HG02678 (cell line): Measurements from ENCODE around the gene FXYD5.
A peak's percentile ranks its signal among the peaks of the same experiment; 100 is the strongest.
"Not testable (repeated sequence)": the region's sequence is repeated elsewhere in the genome, so short reads cannot be mapped to it uniquely, and the experiment has no call there.

Experiments
- ATAC-seq: cut with Tn5 transposase; IDR thresholded peaks from one replicate; pipeline ENCODE4 v1.9.1; 2021; ENCODE audit warnings: mild to moderate bottlenecking, moderate library complexity; ENCODE audit not compliant: unreplicated experiment

The FXYD5 gene

DNA sequence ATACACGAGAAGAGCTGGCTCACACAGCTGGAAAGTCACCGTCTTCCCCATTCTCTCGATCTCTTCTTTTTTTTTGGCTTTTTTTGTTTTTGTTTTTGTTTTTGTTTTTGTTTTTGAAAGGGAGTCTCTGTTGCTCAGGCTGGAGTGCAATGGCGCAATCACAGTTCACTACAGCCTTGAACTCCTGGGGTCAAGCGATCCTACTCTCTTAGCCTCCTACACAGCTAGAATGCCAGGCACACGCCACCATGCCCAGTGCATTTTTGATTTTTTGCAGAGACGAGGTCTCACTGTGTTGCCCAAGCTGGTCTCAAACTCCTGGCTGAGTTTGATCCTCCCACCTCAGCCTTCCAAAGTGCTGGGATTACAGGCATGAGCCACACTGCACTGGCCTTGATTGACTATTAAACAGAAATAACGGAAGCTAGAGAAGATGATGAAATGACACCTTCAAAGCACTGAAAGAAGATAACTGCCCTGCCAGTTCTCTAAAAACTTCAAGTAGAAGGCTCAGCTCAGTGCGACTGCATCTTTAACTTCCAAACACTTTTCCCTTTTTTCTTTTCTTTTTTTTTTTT lies 34.9 kb upstream of the FXYD5 start:
- no peak for ATAC-seq

DNA sequence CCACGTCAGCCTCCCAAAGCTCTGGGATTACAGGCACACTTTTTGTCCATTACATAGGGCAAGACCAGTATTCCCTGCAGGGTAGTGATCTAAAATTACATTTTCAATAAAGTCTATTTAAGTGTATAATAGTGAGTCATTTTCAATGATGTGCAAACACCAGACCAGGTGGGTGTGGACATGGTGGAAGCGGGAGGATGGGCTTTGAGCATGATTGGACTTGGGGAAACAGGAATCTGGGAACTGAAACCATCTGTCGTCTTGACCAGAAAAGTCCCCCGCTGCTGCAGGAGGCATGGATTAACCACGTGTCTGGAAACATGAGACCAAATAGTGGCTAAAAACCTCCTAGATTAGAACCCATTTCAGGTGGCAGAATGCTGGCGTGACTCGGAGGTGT lies 34.0 kb upstream of the FXYD5 start:
- no peak for ATAC-seq

DNA sequence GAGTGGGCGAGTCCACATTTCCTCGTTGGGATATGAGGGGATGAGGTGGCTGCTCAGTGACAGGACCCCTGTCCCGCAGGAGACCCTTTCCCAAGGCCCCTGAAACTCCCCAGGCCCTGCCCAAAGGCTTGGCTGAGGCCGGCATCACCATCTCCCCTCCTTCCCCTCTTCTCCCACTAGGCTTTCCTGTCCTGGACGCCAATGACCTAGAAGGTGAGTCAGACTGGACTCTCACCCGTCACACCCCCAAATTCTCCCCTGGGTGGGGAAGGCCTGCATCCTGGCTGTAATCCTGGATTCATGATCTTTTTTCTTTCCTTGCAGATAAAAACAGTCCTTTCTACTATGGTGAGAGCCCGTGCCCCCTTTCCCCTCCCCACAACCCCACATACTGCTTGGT lies 33.6 kb upstream of the FXYD5 start:
- no peak for ATAC-seq

DNA sequence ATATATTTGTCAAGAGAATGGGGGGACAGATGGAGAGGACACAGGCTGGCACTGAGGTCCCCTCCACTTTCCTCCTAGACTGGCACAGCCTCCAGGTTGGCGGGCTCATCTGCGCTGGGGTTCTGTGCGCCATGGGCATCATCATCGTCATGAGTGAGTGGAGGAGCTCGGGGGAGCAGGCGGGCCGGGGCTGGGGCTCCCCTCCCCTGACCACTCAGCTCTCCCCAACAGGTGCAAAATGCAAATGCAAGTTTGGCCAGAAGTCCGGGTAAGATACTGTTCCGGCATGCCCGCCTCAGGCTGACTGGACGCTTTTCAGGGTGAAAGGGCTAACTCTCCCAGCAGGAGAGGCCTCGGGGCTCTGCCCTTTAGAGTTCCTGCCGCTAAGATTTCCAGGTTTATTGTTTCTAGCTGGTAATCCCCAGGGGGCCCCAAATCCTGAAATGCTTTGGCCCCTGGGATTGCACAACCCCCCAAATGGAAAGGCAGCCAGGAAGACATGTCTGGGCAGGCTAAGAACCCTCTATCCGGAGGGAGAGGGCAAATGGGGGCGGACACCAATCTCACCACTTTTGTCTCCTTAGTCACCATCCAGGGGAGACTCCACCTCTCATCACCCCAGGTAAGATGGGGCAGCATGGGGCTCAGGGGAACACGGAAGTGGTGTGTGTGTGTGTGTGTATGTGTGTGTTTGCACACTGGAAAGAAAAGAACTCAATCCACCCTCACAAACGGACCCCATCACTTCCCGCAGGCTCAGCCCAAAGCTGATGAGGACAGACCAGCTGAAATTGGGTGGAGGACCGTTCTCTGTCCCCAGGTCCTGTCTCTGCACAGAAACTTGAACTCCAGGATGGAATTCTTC lies 31.6 kb upstream of the FXYD5 start:
- ATAC-seq, result no peak

DNA sequence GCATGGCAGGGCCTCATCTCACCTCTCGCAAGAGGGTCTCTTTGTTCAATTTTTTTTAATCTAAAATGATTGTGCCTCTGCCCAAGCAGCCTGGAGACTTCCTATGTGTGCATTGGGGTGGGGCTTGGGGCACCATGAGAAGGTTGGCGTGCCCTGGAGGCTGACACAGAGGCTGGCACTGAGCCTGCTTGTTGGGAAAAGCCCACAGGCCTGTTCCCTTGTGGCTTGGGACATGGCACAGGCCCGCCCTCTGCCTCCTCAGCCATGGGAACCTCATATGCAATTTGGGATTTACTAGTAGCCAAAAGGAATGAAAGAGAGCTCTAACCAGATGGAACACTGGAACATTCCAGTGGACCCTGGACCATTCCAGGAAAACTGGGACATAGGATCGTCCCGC lies 31.0 kb upstream of the FXYD5 start:
- ATAC-seq, result no peak

DNA sequence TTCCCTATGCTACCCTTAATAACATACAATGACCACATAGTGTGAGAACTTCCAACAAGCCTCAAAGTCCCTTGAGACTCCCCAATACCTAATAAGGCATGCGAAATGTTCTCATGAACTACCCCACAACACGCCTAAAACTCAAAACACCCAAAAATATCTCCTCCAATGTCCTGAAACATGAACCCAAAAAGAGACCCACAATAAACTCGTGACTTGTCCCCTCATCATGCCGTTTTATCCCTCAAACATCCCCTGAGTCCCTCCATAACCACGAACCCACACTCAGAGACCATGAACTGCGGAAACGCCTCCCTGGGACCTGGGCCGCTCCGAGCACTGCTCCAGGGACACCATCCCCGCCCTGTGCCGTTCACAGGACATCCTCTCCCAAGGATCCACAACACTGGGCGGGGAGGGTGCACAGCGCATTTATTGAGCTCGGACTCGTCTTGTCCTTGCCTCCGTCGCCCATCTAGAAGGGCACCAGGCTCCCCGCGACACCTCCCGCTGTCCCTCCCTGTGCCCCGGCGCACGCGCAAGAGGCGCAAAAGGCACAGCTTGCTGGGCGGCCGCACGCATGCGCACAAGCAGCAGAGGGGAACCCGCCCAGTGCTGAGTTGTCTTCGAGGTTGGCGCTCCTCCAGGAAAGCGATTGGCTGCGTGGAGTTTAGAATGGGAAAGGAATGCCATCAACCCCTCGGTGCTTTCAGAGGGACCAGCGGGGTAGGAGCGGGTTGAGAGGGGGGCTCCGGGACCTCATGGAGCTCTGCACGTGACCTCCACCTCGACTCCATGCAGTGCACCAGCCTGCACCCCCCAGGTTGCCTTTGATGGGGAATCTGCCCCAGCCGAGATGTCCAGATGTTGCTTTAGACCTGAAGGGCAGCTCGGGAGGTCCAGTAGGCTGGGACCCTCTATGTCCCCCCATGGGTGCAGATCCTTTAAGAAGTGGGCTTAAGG lies 30.2 kb upstream of the FXYD5 start:
- peak; percentile 78 for ATAC-seq

DNA sequence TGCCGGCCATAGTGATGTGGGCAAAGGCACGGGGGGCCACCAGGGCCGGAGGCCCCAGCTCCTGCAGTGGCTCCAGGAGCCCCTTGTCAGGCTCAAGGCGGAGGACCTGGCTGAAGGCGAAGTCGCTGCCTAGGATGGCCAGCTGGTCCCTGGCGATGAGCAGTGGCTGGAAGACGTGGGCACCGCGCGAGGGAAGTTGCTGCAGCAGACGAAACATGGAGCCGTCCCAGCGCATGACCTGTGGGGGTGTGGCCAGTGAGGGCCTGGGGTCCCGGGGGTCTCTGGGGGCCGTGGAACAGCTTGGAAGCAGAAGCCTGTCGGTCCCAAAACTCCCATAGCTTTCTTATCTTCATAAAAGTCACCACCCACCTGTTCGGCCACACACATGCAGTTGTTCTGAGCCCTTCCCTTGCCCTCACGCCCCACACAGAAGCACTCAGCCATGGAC lies 29.2 kb upstream of the FXYD5 start:
- ATAC-seq, result no peak

DNA sequence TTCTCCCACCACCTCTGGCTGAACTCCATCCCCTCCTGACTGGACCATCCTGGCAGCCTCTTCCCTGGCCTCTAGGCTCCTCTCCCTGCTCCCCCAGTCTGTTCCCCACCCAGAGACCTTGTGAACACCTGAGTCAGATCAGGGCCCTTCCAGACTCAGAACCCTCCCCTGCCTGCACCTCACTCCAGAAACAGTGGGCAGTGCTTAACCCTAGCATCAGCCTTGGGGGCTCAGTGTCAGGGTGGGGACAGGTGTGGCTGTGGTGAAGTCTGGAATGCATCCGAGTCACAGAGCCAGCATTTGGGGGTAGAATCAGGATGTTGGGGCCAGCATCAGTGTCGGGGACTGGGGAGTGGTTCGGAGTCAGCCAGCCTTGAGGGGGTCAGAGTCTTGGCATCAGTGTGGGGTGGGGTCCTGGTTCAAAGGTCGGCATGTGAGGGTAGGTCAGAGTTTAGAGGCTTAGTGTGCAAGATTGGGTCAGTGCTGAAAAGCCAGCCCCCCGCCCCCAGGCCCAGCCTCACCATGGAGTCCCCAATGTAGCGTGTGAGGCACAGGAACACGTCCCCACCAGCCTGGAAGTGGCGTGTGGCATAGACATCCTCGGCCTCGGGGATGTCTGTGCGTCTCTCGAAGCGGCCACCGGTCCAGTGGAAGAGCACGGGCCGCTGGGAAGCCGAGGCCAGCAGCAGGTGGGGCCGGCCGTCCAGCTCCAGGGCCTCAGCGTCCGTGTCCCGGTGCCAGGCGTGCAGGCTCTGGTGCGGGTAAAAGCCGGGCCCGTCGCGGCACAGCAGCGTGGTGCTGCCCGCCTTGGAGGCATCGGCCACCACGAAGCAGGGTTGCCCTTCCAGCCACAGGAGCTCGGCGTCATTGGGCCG lies 28.5 kb upstream of the FXYD5 start:
- ATAC-seq, result no peak

DNA sequence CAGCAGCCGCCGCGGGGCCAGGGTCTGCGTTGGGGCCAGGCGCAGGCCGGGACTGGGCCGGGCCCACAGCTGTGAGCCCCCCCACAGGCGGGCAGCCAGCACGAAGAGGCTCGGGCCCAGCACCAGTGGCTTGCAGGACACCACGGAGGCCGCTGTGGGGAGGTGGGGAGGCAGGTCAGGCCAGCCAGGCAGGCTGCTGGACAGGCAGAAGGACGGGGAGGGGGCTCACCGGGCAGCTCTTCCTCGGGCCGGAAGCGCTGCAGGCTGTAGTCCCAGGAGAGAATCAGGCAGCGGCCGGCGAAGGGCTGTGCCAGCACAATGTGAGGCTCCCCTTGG lies 27.9 kb upstream of the FXYD5 start:
- no peak for ATAC-seq

DNA sequence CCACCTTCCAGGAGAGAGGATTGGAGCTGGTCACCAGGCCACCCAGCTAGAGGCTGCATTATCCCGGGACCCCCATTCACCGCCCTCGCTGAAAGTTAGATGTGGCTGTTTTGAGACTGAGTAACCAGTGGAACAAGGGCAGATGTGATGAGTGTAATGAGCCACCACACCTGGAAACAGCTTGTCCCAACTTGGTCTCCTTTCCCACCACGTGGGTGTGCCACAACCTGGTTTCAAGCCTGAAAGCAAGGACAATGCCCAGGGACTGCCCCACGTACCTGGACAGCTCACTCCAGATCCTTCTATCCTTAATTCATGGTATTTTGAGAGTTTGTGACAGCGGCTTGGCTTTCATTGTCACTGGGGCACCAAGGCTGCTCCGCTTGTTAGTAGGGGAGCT lies 26.7 kb upstream of the FXYD5 start:
- ATAC-seq, result no peak

DNA sequence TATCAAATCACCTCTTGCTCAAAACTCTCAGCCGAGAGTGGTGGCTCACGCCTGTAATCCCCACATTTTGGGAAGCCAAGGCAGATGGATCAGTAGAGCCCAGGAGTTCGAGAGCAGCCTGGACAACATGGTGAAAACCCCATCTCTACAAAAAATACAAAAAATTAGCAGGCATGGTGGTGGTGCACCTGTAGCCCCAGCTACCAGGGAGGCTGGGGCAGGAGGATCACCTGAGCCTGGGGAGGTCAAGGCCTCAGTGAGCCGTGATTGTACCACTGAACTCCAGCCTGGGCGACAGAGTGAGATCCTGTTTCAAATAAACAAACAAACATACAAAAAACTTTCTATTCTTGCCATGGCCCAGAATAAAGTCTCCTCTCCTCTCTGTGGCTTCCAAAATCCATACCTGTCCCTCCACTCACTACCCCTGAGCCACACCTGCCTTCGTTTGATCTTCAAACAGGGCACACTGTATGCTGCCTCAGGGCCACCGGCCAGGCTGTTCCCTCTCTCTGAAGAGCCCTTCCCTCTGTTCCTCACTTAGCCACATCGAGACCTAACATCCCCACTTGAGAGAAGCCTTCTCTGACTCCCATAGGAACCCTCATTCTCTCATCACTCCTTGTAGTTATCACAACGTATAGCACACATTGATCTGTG lies 26.0 kb upstream of the FXYD5 start:
- ATAC-seq, result no peak

DNA sequence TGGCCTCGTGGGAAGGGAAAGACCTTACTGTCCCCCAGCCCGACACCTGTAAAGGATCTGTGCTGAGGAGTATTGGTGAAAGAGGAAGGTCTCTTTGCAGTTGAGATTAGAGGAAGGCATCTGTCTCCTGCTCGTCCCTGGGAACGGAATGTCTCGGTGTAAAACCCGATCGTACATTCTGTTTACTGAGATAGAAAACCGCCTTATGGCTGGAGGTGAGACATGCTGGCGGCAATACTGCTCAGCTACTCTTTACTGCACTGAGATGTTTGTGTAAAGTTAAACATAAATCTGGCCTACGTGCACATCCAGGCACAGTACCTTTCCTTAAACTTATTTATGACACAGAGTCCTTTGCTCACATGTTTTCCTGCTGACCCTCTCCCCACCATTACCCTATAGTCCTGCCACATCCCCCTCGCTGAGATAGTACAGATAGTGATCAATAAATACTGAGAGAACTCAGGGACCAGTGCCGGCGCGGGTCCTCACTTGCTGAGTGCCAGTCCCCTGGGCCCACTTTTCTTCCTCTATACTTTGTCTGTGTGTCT lies 24.7 kb upstream of the FXYD5 start:
- not testable (repeated sequence) for ATAC-seq

DNA sequence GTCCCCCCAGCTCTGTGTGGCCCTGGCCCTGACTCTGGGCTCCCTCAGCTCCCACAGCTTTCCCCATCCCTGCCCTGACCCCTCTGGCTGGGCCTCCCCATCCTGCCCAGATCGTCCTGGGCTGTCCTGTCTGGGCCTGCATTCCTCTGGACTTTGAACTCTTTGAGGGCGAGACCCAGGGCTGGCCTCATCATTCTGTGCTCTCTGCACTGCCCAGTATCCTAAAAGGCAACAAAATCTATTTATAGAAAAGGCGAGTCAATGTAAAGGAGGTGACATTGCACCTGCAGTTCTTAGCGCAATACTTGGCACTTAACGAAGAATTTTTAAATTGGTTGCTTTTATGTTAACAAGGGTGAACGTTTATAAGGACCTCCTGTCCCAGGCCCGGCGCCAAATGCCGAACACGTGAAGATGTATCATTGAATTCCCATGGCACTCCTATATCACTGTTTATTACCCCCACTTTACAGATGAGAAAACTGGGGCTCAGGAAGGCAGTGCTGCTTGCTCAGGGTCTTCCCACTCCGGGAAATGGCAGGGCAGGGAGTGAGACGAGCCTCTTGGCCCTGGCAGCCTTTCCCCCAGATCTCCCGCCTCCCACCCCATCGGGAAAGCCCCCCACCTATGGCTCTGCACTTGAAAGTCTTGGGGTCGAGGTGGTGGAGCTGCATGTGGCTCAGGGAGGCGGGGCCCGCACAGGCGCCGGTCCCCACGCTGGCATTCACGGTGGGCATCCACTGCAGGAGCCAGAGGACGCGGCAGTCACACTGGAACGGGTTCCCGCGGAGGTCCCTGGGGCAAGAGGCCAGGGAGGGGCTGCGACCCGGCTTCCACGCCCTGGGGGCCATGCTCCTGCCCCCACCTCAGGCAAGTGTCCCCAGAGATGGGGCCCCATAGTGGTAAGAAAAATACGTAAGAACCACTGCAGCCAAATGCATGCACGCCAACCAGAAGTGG lies 23.5 kb upstream of the FXYD5 start:
- no peak for ATAC-seq

DNA sequence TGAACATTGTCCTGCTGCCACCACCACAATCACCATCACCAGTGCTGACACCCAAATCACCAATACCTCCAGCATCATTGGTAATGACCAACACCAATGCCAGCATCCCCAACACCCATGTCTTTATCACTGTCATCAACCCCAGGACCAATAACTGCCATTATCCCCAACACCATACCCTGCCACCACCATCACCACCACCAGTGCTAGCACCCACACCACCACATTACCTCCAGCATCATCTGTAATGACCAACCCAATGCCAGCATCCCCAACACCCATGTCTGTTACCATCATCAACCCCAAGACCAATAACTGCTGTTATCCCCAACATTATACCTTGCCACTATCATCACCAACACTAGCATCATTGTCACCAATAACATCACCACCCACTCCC lies 22.3 kb upstream of the FXYD5 start:
- ATAC-seq, result no peak

DNA sequence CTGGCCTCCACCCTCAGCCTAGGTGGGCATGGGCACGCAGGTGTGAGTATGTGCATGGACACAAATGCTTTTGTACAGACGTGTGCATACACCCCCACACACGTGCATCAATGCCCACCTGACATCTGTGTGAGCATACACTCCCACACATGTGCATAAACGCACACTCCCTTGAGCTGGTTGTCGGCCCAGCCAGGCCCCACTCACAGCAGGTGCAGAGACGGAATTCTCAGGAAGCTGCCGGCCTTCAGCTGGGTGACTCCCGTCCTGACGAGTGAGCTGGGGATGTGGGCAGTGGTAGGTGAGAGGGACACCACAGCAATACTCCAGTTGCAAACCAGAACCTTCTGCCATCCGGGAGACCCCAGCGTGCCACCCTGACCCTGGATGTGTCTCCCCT lies 20.7 kb upstream of the FXYD5 start:
- no peak for ATAC-seq

DNA sequence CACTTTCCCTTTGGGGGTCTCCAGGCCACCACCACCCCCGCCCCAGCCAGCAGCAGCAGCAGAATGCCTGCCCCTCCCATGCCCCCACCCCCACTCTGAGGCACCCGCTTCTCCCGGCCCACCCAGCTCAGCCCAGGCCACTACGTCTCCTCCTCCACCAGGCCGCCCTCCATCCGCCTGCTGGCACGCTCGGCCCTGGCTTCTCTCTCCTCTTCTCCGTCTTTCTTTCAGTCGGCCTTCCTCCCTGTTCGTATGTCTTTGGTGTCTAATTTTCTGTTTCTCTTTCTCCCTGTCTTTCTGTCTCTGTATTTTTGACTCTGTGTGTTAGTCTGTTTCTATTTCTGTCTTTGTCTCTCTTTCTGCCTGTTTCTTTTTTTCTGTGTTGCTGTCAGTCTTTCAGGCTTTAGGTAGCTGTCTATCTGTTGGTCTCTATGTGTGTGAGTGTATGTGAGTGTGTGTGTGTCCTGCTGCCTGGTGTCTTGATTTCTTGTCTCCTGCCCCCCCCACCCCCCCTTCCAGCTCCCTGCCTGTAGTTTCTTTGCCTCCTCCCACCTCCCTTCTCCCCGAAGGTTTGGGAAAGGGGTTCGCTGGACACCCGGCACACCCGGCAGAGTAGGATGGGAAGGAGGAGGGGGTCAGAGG lies 19.8 kb upstream of the FXYD5 start, which contains the start of gene LGI4:
Gene LGI4 (minus strand): TSS at position 459 of the 642 bp plus-strand sequence. CDS start 379 bp downstream, at position 80.
- no peak for ATAC-seq

DNA sequence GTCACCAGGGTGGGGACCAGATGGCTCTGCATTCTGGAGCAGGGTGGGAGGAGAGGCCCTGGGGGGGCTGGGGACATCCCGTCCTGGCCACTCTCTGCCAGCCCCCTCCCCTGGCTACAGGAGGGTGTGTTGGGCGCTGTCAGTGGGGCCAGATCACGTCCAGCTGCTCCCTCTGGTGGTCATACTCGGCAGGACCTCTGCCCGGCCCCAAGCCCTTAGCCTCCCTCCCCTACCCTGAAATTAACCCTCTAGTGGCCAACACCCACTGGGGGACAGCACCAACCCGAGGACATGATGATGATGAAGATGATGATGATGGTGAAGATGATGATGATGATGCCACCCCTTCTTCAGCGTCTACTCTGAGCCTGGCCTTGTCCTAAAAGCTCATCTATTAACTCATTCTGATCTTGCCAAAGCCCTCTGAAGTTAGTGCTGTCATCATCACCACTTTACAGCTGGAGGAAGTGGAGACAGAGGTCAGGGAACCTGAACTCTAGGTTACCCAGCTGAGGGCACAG lies 19.1 kb upstream of the FXYD5 start:
- ATAC-seq, result no peak

DNA sequence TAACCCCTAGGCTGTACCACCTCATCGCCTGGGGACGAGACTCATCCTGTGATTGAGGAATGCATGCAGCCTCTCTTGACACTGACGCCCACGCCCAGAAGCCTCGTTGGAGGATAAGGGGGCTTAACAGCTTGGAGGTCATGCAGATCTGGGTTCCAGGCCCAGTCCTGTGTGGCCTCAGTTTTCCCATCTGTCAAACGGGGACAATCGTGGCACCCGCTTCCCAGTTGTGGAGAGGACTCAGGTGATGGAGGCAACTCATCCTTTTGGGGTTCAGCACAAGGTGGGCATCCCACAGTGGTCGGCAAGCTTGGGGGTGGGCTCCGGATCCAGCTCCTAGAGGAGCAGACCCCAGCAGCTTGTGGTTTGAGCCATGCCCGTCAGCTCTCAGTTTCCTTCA lies 18.3 kb upstream of the FXYD5 start:
- no peak for ATAC-seq
